ENCODE results near the gene F2RL3.
"Not testable (repeated sequence)": the region's sequence is repeated elsewhere in the genome, so short reads cannot be mapped to it uniquely, and the experiment has no call there.

F2RL3 gene

GRCh38 chr19:16938211-16938610 is 49.4 kb downstream of the F2RL3 start:
- TF ChIP-seq, protein P1, sequence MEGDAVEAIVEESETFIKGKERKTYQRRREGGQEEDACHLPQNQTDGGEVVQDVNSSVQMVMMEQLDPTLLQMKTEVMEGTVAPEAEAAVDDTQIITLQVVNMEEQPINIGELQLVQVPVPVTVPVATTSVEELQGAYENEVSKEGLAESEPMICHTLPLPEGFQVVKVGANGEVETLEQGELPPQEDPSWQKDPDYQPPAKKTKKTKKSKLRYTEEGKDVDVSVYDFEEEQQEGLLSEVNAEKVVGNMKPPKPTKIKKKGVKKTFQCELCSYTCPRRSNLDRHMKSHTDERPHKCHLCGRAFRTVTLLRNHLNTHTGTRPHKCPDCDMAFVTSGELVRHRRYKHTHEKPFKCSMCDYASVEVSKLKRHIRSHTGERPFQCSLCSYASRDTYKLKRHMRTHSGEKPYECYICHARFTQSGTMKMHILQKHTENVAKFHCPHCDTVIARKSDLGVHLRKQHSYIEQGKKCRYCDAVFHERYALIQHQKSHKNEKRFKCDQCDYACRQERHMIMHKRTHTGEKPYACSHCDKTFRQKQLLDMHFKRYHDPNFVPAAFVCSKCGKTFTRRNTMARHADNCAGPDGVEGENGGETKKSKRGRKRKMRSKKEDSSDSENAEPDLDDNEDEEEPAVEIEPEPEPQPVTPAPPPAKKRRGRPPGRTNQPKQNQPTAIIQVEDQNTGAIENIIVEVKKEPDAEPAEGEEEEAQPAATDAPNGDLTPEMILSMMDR (conservative IDR thresholded peaks at IDR 0.05) = no peak
- H3K27ac ChIP-seq = no peak overlapping the region

DNA sequence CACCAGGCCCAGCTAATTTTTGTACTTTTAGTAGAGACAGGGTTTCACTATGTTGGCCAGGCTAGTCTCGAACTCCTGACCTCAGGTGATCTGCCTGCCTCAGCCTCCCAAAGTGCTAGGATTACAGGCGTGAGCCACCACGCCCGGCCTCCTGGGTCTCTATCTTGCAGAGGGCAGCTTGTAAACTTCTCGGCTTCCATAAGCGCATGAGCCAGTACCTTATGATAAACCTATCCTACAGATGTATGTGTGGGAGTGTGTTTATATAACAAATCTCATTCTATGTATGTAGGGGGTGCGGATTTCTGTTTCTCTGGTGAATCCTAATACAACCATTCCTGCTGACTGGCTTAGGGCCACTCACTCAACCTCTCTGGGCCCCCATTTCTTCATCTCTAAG is 51.3 kb downstream of the F2RL3 start:
- not testable (repeated sequence) for H3K27ac ChIP-seq

DNA sequence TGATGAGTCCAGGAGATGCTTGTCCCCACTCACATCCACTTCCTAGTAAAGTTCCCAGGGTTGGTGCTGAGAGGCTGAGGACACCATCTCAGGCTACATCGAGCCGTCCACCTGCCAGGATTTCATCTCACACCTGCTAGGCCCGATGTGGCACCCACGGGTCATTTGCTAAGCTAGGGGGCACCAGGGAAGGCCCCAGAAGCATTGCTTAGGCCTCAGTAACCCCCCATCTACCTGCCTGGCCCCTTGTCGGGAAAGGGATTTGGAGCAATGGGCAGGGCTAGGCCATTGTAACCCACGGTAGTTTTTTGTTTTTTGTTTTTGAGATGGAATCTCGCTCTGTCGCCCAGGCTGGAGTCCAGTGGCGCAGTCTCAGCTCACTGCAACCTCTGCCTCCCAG is 51.8 kb downstream of the F2RL3 start:
- no peak overlapping the region for H3K27ac ChIP-seq
- TF ChIP-seq, protein P1 (conservative IDR thresholded peaks at IDR 0.05) = no peak
